Measurements from ENCODE around the gene TMEM243. TPM values are rescaled to one million over a fixed set of nuclear protein-coding genes. Genes with fewer than 3 reads are reported as not detected.

TMEM243 gene
- total and polyA plus RNA-seq, 2 of the 13 experiments (the other 11 are each of a cell fraction or from before 2014, with no cell fraction given): 25.1 to 31.2 TPM

DNA sequence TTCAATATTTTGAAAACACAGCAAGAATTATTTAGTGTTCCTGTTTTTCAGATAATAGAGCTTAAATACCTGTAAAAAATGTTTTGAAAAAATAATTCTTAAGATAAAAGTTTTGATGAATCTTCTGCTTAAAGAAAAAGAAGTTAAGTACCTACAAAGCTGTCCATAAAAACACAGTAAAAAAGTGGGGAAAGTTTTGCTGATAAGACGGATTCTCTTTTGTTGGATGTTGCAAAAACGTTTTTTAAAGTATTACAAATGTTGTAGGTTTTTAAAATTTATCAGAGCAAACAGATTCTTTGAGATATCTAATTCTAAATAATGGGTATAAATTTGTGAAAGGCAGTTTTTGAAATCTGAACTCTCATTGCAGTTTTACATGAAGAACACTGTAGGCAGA lies 55.1 kb downstream of the TMEM243 start:
- Histone ChIP-seq H3K27me3 (ENCODE audit: control insufficient read depth in 1 of 2, insufficient read depth in 2 of 2, low read length in 2 of 2) (no peaks in the 10 kb centered on the region), H3K79me2 (ENCODE audit: insufficient read depth, low read length) (peaks cover 11% of the 10 kb centered on the region), H3K9ac (ENCODE audit: insufficient read depth, low read depth, low read length) (no peak overlapping the region), H4K20me1 (ENCODE audit: insufficient read depth, low read length) (no peaks in the 10 kb centered on the region), H3K4me3 (replicated peaks in 1 of 3; ENCODE audit: insufficient read depth in 1 of 3, low read depth in 2 of 3, low read length in 3 of 3) (no peak overlapping the region), H3K9me3 (ENCODE audit: low read length) (no peaks in the 10 kb centered on the region), H3K4me2 (ENCODE audit: low read depth, low read length) (no peak overlapping the region), H3K36me3 (replicated peaks in 1 of 2; ENCODE audit: control insufficient read depth in 1 of 2, insufficient read depth in 2 of 2, low read length in 2 of 2) (peaks cover 19 to 54% of the 10 kb centered on the region in 2 experiments), H3K27ac (ENCODE audit: extremely low read length, insufficient read depth, low read length) (no peak overlapping the region), H3K4me1 (ENCODE audit: insufficient read depth, low read length) (no peaks in the 10 kb centered on the region), H2AFZ (ENCODE audit: low read length) (no peak overlapping the region)
- in situ Hi-C loops (cut with HindIII; ENCODE audit: extremely low pct_ligation_motif_present, low pct_unique_long_range_greater_than_20kb): no loop called here
- WGBS (ENCODE audit: low lambda C conversion rate): 62% methylated on average over 2 of the region's 2 CpGs
- ChIA-PET CTCF (ENCODE audit: low intra/inter-chr PET ratio, low total read pairs) (no interaction called here), POLR2A (interaction anchor here (1.5 kb wide), 1 partner anchor 12 kb away, joined by 5 read pairs; the partner anchor contains the start of gene DMTF1)
- intact Hi-C loops (cut with micrococcal nuclease; ENCODE audit: unreplicated experiment): no loop called here
- ATAC-seq: no peak
- DNase-seq (ENCODE audit: low spot score): no peak
- BruUV-seq (replicated peaks): no TSS peak
- FAIRE-seq: no peak
- TF ChIP-seq HNRNPH1 (optimal IDR thresholded peaks at IDR 0.05; ENCODE audit: low read depth, low read length) (no peak), ZNF260 (CRISPR knock-in tag; IDR thresholded peaks at IDR 0.05; ENCODE audit: borderline replicate concordance, low read depth) (no peak), RBM39 (IDR thresholded peaks at IDR 0.05; ENCODE audit: low read depth, low read length, poor library complexity, severe bottlenecking) (no peak), JUN (CRISPR knock-in tag; IDR thresholded peaks at IDR 0.05) (no peak), RFX3 (CRISPR knock-in tag; IDR thresholded peaks at IDR 0.05) (no peak), ZNF775 (CRISPR knock-in tag; IDR thresholded peaks at IDR 0.05; ENCODE audit: borderline replicate concordance) (no peak), GZF1 (CRISPR knock-in tag; IDR thresholded peaks at IDR 0.05) (no peak), MAFK (conservative IDR thresholded peaks at IDR 0.05 in 1 of 2, IDR thresholded peaks at IDR 0.05 in 1 of 2; ENCODE audit: low read length in 2 of 2) (peak; percentile 56 to 82; a peak in 3 of 4 replicates), MAFF (IDR thresholded peaks at IDR 0.05; ENCODE audit: low read depth, low read length) (peak; percentile 77)

DNA sequence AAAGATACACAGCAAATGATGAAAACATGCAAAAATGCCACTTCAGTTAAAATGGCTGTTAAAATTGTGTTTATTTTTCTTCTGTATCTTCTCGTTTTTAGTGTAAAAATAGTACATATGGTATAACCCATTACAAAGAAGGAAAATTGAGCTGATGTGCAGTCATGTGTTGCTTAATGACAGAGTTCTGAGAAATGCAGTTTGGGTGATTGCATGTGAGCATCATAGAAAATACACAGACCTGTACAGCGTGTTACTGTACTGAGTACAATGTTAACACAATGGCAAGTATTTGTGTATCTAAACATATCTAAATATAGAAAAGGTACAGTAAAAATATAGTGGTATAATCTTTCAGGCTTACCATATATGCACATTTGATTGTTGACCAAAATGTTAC lies 60.0 kb downstream of the TMEM243 start:
- POLR2A ChIA-PET: no interaction called here
- Histone ChIP-seq H3K4me1 (ENCODE audit: insufficient read depth, low read length) (peaks cover 30% of the 10 kb centered on the region), H3K4me2 (ENCODE audit: low read depth, low read length) (no peak overlapping the region), H3K9ac (ENCODE audit: insufficient read depth, low read depth, low read length) (no peak overlapping the region), H3K27ac (ENCODE audit: extremely low read length, insufficient read depth, low read length) (no peak overlapping the region), H3K36me3 (replicated peaks in 1 of 2; ENCODE audit: control insufficient read depth in 1 of 2, insufficient read depth in 2 of 2, low read length in 2 of 2) (peaks cover 5 to 9% of the 10 kb centered on the region in 2 experiments), H3K9me3 (ENCODE audit: low read length) (no peaks in the 10 kb centered on the region), H3K4me3 (replicated peaks in 1 of 3; ENCODE audit: insufficient read depth in 1 of 3, low read depth in 2 of 3, low read length in 3 of 3) (no peak overlapping the region), H3K79me2 (ENCODE audit: insufficient read depth, low read length) (peaks cover 59% of the 10 kb centered on the region), H3K27me3 (ENCODE audit: control insufficient read depth in 1 of 2, insufficient read depth in 2 of 2, low read length in 2 of 2) (no peaks in the 10 kb centered on the region), H2AFZ (ENCODE audit: low read length) (no peak overlapping the region), H4K20me1 (ENCODE audit: insufficient read depth, low read length) (no peaks in the 10 kb centered on the region; the same call in 1 of the 2 replicates)
- BruUV-seq (replicated peaks): no TSS peak
- FAIRE-seq: no peak
- intact Hi-C loops (cut with micrococcal nuclease; ENCODE audit: unreplicated experiment): no loop called here
- ATAC-seq: no peak
- CTCF ChIA-PET (ENCODE audit: low intra/inter-chr PET ratio, low total read pairs): no interaction called here
- in situ Hi-C loops (cut with HindIII; ENCODE audit: extremely low pct_ligation_motif_present, low pct_unique_long_range_greater_than_20kb): no loop called here
- no peak for DNase-seq (ENCODE audit: low spot score)
- WGBS (ENCODE audit: low lambda C conversion rate): 93% methylated on average over 2 of the region's 2 CpGs
- no peak for TF ChIP-seq REL (CRISPR knock-in tag; conservative IDR thresholded peaks at IDR 0.05)
- TF ChIP-seq NFATC3 (CRISPR knock-in tag; IDR thresholded peaks at IDR 0.05): no peak
- TF ChIP-seq ZNF232 (CRISPR knock-in tag; IDR thresholded peaks at IDR 0.05; ENCODE audit: borderline replicate concordance): no peak
- no peak for TF ChIP-seq ZNF143 (CRISPR knock-in tag; IDR thresholded peaks at IDR 0.05)
- TF ChIP-seq HOXA9 (CRISPR knock-in tag; IDR thresholded peaks at IDR 0.05; ENCODE audit: borderline replicate concordance): no peak
- no peak for TF ChIP-seq FOXA3 (CRISPR knock-in tag; IDR thresholded peaks at IDR 0.05)
- no peak for TF ChIP-seq ZNF260 (CRISPR knock-in tag; IDR thresholded peaks at IDR 0.05; ENCODE audit: borderline replicate concordance, low read depth)
- TF ChIP-seq TEAD2 (CRISPR knock-in tag; IDR thresholded peaks at IDR 0.05): no peak
- TF ChIP-seq ZNF331 (CRISPR knock-in tag; IDR thresholded peaks at IDR 0.05): no peak
- no peak for TF ChIP-seq ZFP62 (CRISPR knock-in tag; IDR thresholded peaks at IDR 0.05)
- TF ChIP-seq IKZF4 (CRISPR knock-in tag; IDR thresholded peaks at IDR 0.05; ENCODE audit: borderline replicate concordance, low read depth, not compliant biosample characterization): no peak
- TF ChIP-seq RBFOX2 (IDR thresholded peaks at IDR 0.05; ENCODE audit: low read depth, low read length): no peak
- TF ChIP-seq MED1 (CRISPR knock-in tag; IDR thresholded peaks at IDR 0.05): no peak
- TF ChIP-seq, protein P1, sequence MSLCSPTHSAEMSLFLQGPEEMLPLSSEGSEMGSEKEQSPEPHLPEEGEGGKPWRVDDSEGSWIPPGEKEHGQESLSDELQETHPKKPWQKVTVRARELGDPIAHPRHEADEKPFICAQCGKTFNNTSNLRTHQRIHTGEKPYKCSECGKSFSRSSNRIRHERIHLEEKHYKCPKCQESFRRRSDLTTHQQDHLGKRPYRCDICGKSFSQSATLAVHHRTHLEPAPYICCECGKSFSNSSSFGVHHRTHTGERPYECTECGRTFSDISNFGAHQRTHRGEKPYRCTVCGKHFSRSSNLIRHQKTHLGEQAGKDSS (CRISPR knock-in tag; IDR thresholded peaks at IDR 0.05; ENCODE audit: borderline replicate concordance, low read depth): no peak
